Fibroblast of the aortic adventitia (primary cell): ENCODE data around the gene EIF1. TPM values are rescaled to one million over a fixed set of nuclear protein-coding genes. Genes with fewer than 3 reads are reported as not detected.

Experiments
- DNase-seq: peaks from one replicate; pipeline ENCODE4 v3.0.0-alpha.2; 2010; ENCODE audit warnings: low read depth
- H3K4me3 ChIP-seq: 2 replicates; pipeline ENCODE4 v1.5.1; 2011; ENCODE audit warnings: low read depth, mild to moderate bottlenecking, control low read depth, low read length, moderate library complexity
- CTCF ChIP-seq: IDR thresholded peaks from 2 replicates; pipeline ENCODE4 v1.5.1; 2011; ENCODE audit warnings: mild to moderate bottlenecking, low read length, control low read depth, inconsistent platforms; ENCODE audit not compliant: insufficient read depth
- total RNA-seq: library from RNA; depleted of rRNA; stranded (reverse); fragments of >200 nt; gene quantifications from 2 replicates; pipeline ENCODE4 v1.2.3, GENCODE V29; 2012; ENCODE audit warnings: low replicate concordance

Gene EIF1
- total RNA-seq, 1 donor = 102 TPM

GRCh38 chr17:41735744-41736143 lies 47.1 kb downstream of the EIF1 start:
- TF ChIP-seq CTCF = no peak
- DNase-seq = no peak
- no peak overlapping the region for H3K4me3 ChIP-seq

- no peak overlapping the region for H3K4me3 ChIP-seq
- no peak for TF ChIP-seq CTCF
Measured at GRCh38 chr17:41736983-41737679, 48.4 kb downstream of the EIF1 start.

GRCh38 chr17:41737680-41738023 lies 49.0 kb downstream of the EIF1 start:
- TF ChIP-seq CTCF = no peak
- H3K4me3 ChIP-seq = no peak overlapping the region

More at GRCh38 chr17:41736983-41737679, 48.4 kb downstream of the EIF1 start:
- DNase-seq = no peak

GRCh38 chr17:41738077-41738800 lies 49.6 kb downstream of the EIF1 start:
- no peak overlapping the region for H3K4me3 ChIP-seq
- peak; percentile 97 for TF ChIP-seq CTCF
- peak; percentile 77 for DNase-seq

More at GRCh38 chr17:41737680-41738023, 49.0 kb downstream of the EIF1 start:
- no peak for DNase-seq

GRCh38 chr17:41738801-41739112 lies 50.1 kb downstream of the EIF1 start:
- no peak for DNase-seq
- no peak overlapping the region for H3K4me3 ChIP-seq
- TF ChIP-seq CTCF = no peak

- DNase-seq = peak; percentile 5
- TF ChIP-seq CTCF = no peak
- H3K4me3 ChIP-seq = no peak overlapping the region
Measured at GRCh38 chr17:41739661-41740352, 51.1 kb downstream of the EIF1 start.
